ENCODE data around the gene C18orf63.

C18orf63 gene

GRCh38 chr18:74389171-74389927 lies 73.7 kb downstream of the C18orf63 start:
- no peak for DNase-seq
- TF ChIP-seq POLR2A (IDR thresholded peaks at IDR 0.05; ENCODE audit: low read length): no peak
- TF ChIP-seq GATA1 (IDR thresholded peaks at IDR 0.05; ENCODE audit: low read depth, low read length): no peak

- TF ChIP-seq GATA1 (IDR thresholded peaks at IDR 0.05; ENCODE audit: low read depth, low read length): no peak
- TF ChIP-seq POLR2A (IDR thresholded peaks at IDR 0.05; ENCODE audit: low read length): no peak
- DNase-seq: no peak
Observed at GRCh38 chr18:74389991-74390390, 74.4 kb downstream of the C18orf63 start.

DNA sequence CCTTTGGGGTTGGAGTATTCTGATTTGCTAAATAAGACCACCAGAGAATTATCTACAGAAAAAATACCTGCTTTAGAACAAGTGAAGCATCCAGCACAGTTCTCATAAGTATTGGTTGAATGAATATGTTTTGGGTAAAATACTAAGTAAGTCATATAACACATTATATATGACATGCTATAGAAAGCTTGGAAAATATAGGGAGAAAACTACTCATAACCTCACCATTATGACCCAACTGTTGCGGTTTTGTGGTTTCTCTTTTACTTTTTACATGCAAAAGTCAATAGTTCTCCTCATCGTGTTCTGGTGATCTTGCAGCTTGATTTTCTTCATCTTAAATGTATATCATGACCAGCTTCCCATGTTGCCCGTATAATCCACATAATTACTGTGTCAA lies 75.3 kb downstream of the C18orf63 start:
- TF ChIP-seq POLR2A (IDR thresholded peaks at IDR 0.05; ENCODE audit: low read length) (no peak), GATA1 (IDR thresholded peaks at IDR 0.05; ENCODE audit: low read depth, low read length) (no peak)
- no peak for DNase-seq

GRCh38 chr18:74392323-74392722 lies 76.7 kb downstream of the C18orf63 start:
- DNase-seq: no peak
- TF ChIP-seq GATA1 (IDR thresholded peaks at IDR 0.05; ENCODE audit: low read depth, low read length): no peak
- TF ChIP-seq POLR2A (IDR thresholded peaks at IDR 0.05; ENCODE audit: low read length): no peak

GRCh38 chr18:74395006-74395405 lies 79.4 kb downstream of the C18orf63 start:
- TF ChIP-seq POLR2A (IDR thresholded peaks at IDR 0.05; ENCODE audit: low read length) (no peak), GATA1 (IDR thresholded peaks at IDR 0.05; ENCODE audit: low read depth, low read length) (no peak)
- no peak for DNase-seq

GRCh38 chr18:74395648-74396154 lies 80.1 kb downstream of the C18orf63 start:
- TF ChIP-seq GATA1 (IDR thresholded peaks at IDR 0.05; ENCODE audit: low read depth, low read length) (no peak), POLR2A (IDR thresholded peaks at IDR 0.05; ENCODE audit: low read length) (no peak)
- DNase-seq: no peak

GRCh38 chr18:74396171-74397169 lies 80.8 kb downstream of the C18orf63 start:
- no peak for DNase-seq
- TF ChIP-seq POLR2A (IDR thresholded peaks at IDR 0.05; ENCODE audit: low read length) (no peak), GATA1 (IDR thresholded peaks at IDR 0.05; ENCODE audit: low read depth, low read length) (no peak)

- TF ChIP-seq POLR2A (IDR thresholded peaks at IDR 0.05; ENCODE audit: low read length) (no peak), GATA1 (IDR thresholded peaks at IDR 0.05; ENCODE audit: low read depth, low read length) (no peak)
- DNase-seq: no peak
Observed at GRCh38 chr18:74397572-74397971, 81.9 kb downstream of the C18orf63 start.

DNA sequence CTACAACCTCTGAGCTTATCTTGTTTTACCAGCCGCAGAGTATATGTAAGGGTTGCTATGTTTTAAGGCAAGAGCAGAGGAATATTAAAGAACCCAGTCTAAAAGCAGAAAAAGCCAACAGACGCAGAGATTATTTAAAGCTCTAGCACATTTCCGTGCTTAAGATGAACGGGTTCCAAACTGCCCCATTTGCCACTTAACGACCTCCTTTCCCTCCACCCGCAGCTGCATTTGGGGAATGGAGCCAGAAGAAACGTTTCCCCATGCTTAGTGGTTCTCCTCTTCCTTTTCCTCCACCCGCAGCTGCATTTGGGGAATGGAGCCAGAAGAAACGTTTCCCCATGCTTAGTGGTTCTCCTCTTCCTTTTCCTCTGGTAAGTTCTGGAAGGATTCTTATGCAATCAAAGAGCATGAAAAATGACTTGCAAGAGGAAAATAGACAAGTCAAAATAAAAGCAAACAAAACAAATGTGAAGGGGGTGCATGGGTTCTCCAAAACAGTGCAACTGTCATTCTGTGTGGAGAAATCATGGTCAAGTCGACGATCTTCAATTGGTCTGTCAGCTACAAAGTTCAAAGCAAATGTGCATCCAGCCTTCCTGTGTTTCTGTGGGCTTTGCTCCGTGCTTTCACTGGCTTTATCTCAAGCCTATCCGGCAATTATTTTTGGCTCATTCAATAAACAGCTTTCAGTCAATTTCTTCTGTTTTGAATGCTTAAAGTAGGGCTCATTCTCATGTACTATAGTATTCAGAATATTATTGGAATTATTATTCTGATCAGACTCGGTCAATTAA lies 83.7 kb downstream of the C18orf63 start:
- TF ChIP-seq GATA1 (IDR thresholded peaks at IDR 0.05; ENCODE audit: low read depth, low read length) (no peak), POLR2A (IDR thresholded peaks at IDR 0.05; ENCODE audit: low read length) (no peak)
- DNase-seq: no peak

DNA sequence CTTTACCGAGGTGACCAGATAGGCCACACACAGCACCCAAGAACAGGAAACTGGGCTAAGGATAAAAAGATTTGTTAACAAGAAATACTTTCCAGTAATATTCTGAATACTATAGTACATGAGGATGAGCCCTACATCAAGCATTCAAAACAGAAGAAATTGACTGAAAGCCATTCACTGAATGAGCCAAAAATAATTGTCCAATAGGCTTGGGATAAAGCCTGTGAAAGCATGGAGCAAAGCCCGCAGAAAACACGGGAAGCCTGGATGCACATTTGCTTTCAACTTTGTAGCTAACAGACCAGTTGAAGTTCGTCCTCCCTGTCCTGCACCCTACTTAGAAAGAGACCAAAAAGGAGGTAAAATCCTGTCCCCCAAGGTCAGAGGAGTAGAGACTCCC lies 85.2 kb downstream of the C18orf63 start:
- TF ChIP-seq POLR2A (IDR thresholded peaks at IDR 0.05; ENCODE audit: low read length) (no peak), GATA1 (IDR thresholded peaks at IDR 0.05; ENCODE audit: low read depth, low read length) (no peak)
- DNase-seq: no peak

DNA sequence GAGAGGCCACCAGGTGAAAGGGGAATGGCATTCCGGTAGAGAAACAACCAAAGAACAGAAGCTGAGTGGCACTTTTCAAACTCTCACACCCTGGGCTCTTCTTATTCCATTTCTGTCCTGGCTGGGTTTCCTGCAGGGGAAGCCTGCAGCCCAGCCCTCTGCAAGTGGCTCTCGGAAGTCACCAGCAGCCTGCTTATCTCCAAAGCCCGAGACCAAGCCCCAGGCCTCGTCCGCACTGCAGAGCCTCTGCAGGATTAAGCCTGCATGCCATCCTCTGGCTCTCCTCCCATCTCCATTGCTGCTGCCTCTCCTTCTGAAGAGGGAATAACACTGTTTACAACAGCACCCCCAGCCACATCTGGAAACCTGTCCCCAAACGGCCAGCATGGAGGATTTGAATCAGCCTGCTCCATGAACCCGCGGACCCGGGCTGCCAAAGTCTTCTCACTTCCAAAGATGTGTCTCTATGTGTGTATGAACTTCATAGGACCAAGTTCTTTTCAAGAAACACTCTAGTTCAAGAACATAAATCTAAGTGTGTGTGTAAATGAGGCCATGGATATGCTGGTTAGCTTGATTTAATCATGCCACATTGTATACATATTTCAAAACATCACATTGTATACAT lies 87.3 kb downstream of the C18orf63 start:
- no peak for TF ChIP-seq GATA1 (IDR thresholded peaks at IDR 0.05; ENCODE audit: low read depth, low read length)
- TF ChIP-seq POLR2A (IDR thresholded peaks at IDR 0.05; ENCODE audit: low read length): no peak
- DNase-seq: peak; percentile 23 to 41

GRCh38 chr18:74407888-74408287 lies 92.2 kb downstream of the C18orf63 start:
- DNase-seq: no peak
- no peak for TF ChIP-seq GATA1 (IDR thresholded peaks at IDR 0.05; ENCODE audit: low read depth, low read length)
- TF ChIP-seq POLR2A (IDR thresholded peaks at IDR 0.05; ENCODE audit: low read length): no peak

All from erythroblast (primary cell).